Measurements from ENCODE around the gene MCTP1. TPM values are rescaled to one million over a fixed set of nuclear protein-coding genes. Genes with fewer than 3 reads are reported as not detected.

The MCTP1 gene
- total RNA-seq, 1 donor: 5.8 TPM

DNA sequence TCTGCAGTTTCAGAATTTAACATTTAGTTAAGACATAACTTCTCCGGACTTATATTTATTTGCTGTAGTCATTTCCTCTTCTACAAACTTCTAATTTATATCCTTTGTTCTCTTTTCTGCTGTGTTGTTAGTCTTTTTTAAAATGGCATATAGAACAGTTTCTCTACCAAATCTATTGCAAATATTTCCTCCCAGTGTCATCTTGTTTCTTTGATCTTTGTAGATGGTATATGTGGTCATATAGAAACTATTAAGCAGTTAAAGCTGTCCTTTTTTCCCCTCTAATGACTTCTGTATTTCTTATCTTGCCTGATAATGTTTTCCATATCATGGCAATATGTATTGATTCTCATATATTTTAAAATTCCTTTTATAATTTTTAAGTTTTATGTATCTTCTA lies 264.5 kb downstream of the MCTP1 start:
- no peak overlapping the region for H3K4me3 ChIP-seq (ENCODE audit: insufficient read depth, low read length)
- H3K4me1 ChIP-seq (ENCODE audit: insufficient read depth, low read length): no peaks in the 10 kb centered on the region
- H3K9me3 ChIP-seq (ENCODE audit: low read depth, low read length): no peaks in the 10 kb centered on the region
- no peaks in the 10 kb centered on the region for H3K79me2 ChIP-seq (ENCODE audit: insufficient read depth, low read length)
- no peaks in the 10 kb centered on the region for H3K36me3 ChIP-seq (ENCODE audit: insufficient read depth, low read length)
- no peak overlapping the region for H2AFZ ChIP-seq (ENCODE audit: low read length)
- TF ChIP-seq, protein P1, sequence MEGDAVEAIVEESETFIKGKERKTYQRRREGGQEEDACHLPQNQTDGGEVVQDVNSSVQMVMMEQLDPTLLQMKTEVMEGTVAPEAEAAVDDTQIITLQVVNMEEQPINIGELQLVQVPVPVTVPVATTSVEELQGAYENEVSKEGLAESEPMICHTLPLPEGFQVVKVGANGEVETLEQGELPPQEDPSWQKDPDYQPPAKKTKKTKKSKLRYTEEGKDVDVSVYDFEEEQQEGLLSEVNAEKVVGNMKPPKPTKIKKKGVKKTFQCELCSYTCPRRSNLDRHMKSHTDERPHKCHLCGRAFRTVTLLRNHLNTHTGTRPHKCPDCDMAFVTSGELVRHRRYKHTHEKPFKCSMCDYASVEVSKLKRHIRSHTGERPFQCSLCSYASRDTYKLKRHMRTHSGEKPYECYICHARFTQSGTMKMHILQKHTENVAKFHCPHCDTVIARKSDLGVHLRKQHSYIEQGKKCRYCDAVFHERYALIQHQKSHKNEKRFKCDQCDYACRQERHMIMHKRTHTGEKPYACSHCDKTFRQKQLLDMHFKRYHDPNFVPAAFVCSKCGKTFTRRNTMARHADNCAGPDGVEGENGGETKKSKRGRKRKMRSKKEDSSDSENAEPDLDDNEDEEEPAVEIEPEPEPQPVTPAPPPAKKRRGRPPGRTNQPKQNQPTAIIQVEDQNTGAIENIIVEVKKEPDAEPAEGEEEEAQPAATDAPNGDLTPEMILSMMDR (IDR thresholded peaks at IDR 0.05; ENCODE audit: extremely low read depth, low read depth, low read length): no peak
- no peak overlapping the region for H3K4me2 ChIP-seq (ENCODE audit: insufficient read depth, low read length)
- no peaks in the 10 kb centered on the region for H3K27me3 ChIP-seq (ENCODE audit: insufficient read depth, low read length)
- H4K20me1 ChIP-seq (ENCODE audit: insufficient read depth, low read length): no peaks in the 10 kb centered on the region
- H3K27ac ChIP-seq (ENCODE audit: low read depth, low read length): no peak overlapping the region
- DNase-seq (ENCODE audit: insufficient read length, low spot score, missing footprints): no peak

DNA sequence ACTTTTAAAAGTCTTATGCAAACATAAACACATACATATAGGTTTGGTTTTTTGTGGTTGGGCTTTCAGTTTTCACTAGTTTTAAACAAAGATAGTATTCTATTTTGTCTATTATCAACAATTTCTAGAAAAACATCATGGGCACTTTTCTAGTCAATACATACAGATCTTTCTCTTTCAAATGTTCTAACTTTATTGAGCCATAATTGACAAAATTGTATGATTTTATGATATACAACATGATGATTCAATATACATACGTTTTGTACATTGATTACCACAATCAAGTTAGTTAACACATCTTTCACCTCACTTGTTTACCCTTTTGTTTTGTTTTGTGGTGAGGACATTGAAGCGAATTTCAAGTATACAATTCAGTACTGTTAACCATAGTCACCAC lies 265.9 kb downstream of the MCTP1 start:
- no peak for DNase-seq (ENCODE audit: insufficient read length, low spot score, missing footprints)
- no peak overlapping the region for H3K4me2 ChIP-seq (ENCODE audit: insufficient read depth, low read length)
- H3K36me3 ChIP-seq (ENCODE audit: insufficient read depth, low read length): no peaks in the 10 kb centered on the region
- no peaks in the 10 kb centered on the region for H3K79me2 ChIP-seq (ENCODE audit: insufficient read depth, low read length)
- no peaks in the 10 kb centered on the region for H3K4me1 ChIP-seq (ENCODE audit: insufficient read depth, low read length)
- no peaks in the 10 kb centered on the region for H4K20me1 ChIP-seq (ENCODE audit: insufficient read depth, low read length)
- H3K4me3 ChIP-seq (ENCODE audit: insufficient read depth, low read length): no peak overlapping the region
- H3K9me3 ChIP-seq (ENCODE audit: low read depth, low read length): no peaks in the 10 kb centered on the region
- H2AFZ ChIP-seq (ENCODE audit: low read length): peak overlapping the region; percentile 48
- TF ChIP-seq, protein P1 (IDR thresholded peaks at IDR 0.05; ENCODE audit: extremely low read depth, low read depth, low read length): no peak
- H3K27me3 ChIP-seq (ENCODE audit: insufficient read depth, low read length): no peaks in the 10 kb centered on the region
- H3K27ac ChIP-seq (ENCODE audit: low read depth, low read length): no peak overlapping the region

DNA sequence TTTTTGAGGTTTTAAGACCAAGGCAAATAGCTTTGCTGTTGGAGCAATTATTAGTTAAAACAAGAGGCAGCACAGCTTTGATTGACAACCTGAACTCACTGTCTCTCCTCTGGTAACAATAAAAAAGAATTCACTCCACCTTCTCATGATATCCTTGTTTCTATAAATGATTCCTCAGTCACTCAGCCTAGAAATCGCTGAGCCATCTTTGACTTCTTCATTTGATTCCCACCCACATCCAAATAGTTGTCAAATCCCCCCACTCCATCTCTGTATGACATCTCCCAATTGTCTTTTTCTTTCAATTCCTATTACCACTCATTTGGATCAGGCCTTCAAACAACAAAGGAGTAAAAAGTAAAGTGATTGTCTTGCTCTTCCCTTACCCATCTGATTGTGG lies 266.4 kb downstream of the MCTP1 start:
- Histone ChIP-seq H4K20me1 (ENCODE audit: insufficient read depth, low read length) (no peaks in the 10 kb centered on the region), H2AFZ (ENCODE audit: low read length) (no peak overlapping the region), H3K4me3 (ENCODE audit: insufficient read depth, low read length) (no peak overlapping the region), H3K9me3 (ENCODE audit: low read depth, low read length) (no peaks in the 10 kb centered on the region), H3K27ac (ENCODE audit: low read depth, low read length) (no peak overlapping the region), H3K4me1 (ENCODE audit: insufficient read depth, low read length) (no peaks in the 10 kb centered on the region), H3K79me2 (ENCODE audit: insufficient read depth, low read length) (no peaks in the 10 kb centered on the region), H3K36me3 (ENCODE audit: insufficient read depth, low read length) (no peaks in the 10 kb centered on the region), H3K27me3 (ENCODE audit: insufficient read depth, low read length) (no peaks in the 10 kb centered on the region), H3K4me2 (ENCODE audit: insufficient read depth, low read length) (no peak overlapping the region)
- TF ChIP-seq, protein P1 (IDR thresholded peaks at IDR 0.05; ENCODE audit: extremely low read depth, low read depth, low read length): no peak
- no peak for DNase-seq (ENCODE audit: insufficient read length, low spot score, missing footprints)

DNA sequence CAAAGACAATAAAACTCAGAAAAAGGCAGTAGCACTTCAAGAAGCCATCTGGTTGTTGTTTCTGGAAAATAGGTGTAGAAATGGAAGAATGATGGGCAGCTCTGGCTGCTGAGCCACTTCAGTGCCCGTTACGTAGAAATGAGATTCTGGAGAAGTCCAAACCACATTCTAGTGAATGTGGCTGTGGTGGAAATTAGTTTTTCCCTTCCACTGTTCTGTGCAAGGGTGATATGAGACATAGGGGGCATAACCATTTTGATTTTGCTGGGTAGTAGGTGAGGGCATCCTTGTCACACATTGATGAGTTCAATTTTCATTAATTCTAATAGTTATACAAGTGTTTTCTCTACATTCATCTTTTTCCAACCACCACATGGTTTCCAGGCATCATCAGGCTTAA lies 275.1 kb downstream of the MCTP1 start:
- DNase-seq (ENCODE audit: insufficient read length, low spot score, missing footprints): no peak
- TF ChIP-seq, protein P1 (IDR thresholded peaks at IDR 0.05; ENCODE audit: extremely low read depth, low read depth, low read length): no peak
- H3K27ac ChIP-seq (ENCODE audit: low read depth, low read length): no peak overlapping the region
- H3K4me2 ChIP-seq (ENCODE audit: insufficient read depth, low read length): no peak overlapping the region
- H3K4me3 ChIP-seq (ENCODE audit: insufficient read depth, low read length): no peak overlapping the region
- peak overlapping the region; percentile 40 for H2AFZ ChIP-seq (ENCODE audit: low read length)
- H4K20me1 ChIP-seq (ENCODE audit: insufficient read depth, low read length): no peaks in the 10 kb centered on the region
- H3K27me3 ChIP-seq (ENCODE audit: insufficient read depth, low read length): no peaks in the 10 kb centered on the region
- no peaks in the 10 kb centered on the region for H3K79me2 ChIP-seq (ENCODE audit: insufficient read depth, low read length)
- no peaks in the 10 kb centered on the region for H3K9me3 ChIP-seq (ENCODE audit: low read depth, low read length)
- no peaks in the 10 kb centered on the region for H3K4me1 ChIP-seq (ENCODE audit: insufficient read depth, low read length)
- no peaks in the 10 kb centered on the region for H3K36me3 ChIP-seq (ENCODE audit: insufficient read depth, low read length)

All from osteoblast (primary cell).